Kidney glomerular epithelial cell (primary cell): Measurements from ENCODE around the gene TMEM223.
"Not testable (repeated sequence)": the region's sequence is repeated elsewhere in the genome, so short reads cannot be mapped to it uniquely, and the experiment has no call there.

Experiments used
- DNase-seq: peaks from one replicate; lab custom pipeline; 2025; lab: John Stamatoyannopoulos, UW

TMEM223 gene, protein sequence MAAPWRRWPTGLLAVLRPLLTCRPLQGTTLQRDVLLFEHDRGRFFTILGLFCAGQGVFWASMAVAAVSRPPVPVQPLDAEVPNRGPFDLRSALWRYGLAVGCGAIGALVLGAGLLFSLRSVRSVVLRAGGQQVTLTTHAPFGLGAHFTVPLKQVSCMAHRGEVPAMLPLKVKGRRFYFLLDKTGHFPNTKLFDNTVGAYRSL

GRCh38 chr11:62791501-62792201 is at the start of gene TMEM223:
Gene TMEM223, minus strand, starts transcription at chr11:62792006. Its CDS starts 12 bp downstream, at chr11:62791994.
- DNase-seq: peak; percentile 68

- DNase-seq: not testable (repeated sequence)
Measured at GRCh38 chr11:62840721-62841360, 49.0 kb upstream of the TMEM223 start.

- DNase-seq: peak; percentile 72
Measured at GRCh38 chr11:62839050-62839945, 47.5 kb upstream of the TMEM223 start, which contains the start of gene WDR74. Gene WDR74, minus strand, starts transcription at chr11:62839590. Its CDS starts 20 bp downstream, at chr11:62839570.

GRCh38 chr11:62835336-62835735 is 43.5 kb upstream of the TMEM223 start:
- no peak for DNase-seq

GRCh38 chr11:62832336-62833234 is 40.8 kb upstream of the TMEM223 start, which contains the start of gene TEX54:
Gene TEX54, minus strand, starts transcription at chr11:62832841.
- no peak for DNase-seq

DNA sequence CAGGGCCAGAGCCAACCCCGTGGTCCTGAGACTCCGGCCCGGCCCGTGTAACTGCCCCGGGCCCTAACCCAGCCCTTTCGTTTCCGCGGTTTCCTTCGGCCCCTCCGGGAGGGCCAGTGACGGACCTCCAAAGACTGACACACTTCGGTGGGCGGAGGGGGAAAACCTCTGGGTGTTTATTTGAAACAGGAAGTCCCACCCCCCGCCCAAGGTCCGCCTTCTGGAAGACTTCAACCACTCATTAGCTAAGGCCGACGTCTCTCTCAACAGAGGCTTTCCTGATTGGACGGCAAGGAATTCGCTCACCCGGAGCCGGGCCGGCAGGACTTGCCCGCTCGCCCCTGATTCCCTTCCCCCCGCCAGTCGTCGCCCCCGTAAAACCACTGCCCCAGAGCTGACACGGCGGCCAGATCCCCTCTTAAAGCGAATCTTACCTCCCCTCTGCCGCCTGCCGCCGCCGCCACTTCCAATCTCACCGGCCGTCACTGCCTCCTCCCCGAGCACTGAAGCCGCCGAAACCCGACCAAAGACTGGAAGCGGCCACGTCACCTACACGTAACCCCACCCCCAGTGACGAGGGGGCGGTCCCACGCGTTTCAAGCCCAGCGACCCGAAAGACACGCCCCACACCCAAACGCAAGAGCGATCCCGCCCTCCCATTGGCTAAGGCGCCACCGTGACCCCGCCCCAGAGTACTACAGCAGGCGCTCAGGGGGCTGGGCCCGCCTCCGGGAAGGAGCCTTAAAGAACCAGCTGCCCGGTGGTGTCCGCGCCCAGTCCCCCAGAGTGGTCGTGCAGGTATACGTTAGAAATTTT is 39.9 kb upstream of the TMEM223 start, which contains the start of gene STX5:
Gene STX5 (minus strand): TSS at position 532 of the 816 bp plus-strand sequence. CDS start 808 bp downstream, outside the sequence.
- peak; percentile 96 for DNase-seq

- DNase-seq: no peak
Measured at GRCh38 chr11:62830904-62831519, 39.2 kb upstream of the TMEM223 start.

DNA sequence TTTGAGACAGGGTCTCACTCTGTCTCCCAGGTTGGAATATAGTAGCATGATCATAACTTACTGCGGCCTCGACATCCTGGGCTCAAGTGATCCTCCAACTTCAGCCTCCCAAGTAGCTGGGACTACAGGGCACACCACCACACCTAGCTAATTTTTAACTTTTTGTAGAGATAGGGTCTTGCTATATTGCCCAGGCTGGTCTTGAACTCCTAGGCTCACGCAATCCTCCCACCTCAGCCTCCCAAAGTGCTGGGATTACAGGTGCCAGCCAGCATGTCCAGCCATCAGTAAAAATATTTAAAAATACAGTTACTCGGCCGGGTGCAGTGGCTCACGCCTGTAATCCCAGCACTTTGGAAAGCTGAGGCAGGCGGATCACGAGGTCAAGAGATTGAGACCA is 36.3 kb upstream of the TMEM223 start:
- not testable (repeated sequence) for DNase-seq

DNA sequence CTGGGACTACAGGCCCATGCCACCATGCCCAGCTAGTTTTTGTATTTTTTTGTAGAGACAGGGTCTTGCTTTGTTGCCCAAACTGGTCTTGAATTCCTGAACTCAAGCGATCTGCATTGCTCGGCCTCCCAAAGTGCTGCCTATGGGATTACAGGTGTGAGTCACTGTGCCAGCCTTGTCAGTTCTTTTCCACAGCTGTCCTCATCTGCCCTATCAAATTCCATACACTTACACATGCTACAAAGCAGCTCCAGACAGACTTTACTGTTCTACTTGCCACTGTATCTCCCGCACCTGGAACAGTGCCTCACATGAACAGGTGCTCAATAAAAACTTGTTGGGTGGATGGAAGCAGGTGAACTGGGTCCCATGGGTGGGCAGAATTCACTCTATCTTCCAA is 31.9 kb upstream of the TMEM223 start:
- no peak for DNase-seq

- no peak for DNase-seq
Measured at GRCh38 chr11:62817129-62817528, 25.3 kb upstream of the TMEM223 start.

DNA sequence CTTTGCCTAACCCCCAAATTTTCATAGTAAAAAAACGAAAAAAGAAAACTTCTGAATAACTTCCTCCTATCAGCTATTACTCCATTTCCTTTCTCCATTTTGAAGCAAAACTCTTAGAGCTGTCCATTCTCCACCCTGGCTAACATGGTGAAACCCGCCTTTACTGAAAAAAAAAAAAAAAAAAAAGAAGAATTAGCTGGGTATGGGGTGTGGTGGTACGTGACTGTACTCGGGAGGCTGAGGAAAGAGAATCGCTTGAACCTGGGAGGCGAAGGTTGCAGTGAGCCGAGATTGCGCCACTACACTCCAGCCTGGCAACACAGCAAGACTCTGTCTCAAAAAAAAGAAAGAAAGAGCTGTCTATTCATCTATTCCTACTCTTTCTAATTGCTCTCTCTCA is 24.8 kb upstream of the TMEM223 start:
- DNase-seq: no peak

GRCh38 chr11:62811659-62812058 is 19.9 kb upstream of the TMEM223 start:
- no peak for DNase-seq

DNA sequence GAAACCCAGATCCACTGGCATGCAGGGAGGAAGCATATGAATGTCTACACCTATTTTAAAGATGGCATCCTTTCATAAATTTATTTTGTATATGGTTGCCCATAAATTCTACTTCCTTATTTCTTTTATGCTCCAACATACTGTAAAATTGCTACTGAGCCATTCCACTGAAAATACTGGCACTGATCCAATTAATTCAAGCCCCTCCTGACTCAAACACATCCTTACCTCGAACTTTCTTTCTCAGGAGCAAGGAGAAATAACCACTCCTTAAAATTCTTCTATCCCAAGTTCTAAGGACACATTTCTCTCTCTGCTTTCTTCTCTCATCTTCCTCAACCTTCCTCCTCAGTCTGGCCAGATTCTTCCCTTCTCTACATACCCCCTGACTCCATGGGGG is 18.9 kb upstream of the TMEM223 start:
- DNase-seq: no peak

DNA sequence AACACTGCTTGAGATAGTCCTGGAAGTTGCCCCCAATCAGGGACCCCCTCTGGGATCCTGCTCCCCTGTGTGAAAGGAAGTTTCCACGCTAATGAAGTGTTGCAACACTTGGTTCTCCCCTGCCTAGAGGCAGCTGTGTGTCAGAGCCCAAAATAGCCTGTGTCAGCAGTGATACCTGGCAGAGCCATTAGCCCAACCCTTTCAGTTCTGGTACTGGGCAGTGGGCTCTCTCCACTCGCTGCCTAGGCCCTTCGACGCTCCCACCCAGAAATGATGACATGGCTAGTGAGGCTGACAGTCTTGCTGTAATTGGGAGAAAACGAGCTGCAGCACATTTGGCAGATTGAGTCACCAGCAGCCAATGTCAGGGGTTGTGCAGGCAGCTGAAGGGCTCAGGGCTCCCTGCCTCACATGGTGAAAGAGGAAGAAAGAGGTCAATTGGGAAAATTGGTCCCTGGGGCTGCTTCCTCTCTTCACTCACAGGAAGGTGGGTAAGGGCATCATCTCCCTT is 14.9 kb upstream of the TMEM223 start:
- DNase-seq: no peak

DNA sequence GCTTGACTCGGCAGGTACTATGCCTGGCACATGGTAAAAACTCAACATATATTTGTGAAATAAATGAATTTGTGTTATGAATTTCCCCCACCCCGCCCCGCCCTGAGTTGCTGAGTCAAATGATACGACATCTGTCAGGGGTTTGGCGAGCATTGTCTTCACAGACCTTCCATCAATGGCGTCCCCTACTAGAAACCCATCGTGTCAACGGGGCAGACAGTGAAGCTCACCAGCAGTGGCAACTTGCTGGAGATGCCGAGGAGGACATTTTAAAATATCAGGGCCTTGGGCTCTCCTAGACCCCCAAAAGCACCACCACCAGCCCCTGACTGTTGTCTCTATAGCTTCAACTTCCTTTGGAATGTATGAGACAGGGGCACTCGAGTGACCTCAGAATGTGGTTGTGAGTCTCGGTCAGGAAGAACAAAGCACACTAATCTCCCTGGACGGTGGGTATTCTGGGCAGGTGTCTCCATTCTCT is 14.2 kb upstream of the TMEM223 start:
- DNase-seq: no peak

GRCh38 chr11:62805076-62805892 is 13.5 kb upstream of the TMEM223 start, which contains the start of gene NXF1:
Gene NXF1, minus strand, starts transcription at chr11:62805440. Its CDS starts 84 bp downstream, at chr11:62805356.
- peak; percentile 88 for DNase-seq

DNA sequence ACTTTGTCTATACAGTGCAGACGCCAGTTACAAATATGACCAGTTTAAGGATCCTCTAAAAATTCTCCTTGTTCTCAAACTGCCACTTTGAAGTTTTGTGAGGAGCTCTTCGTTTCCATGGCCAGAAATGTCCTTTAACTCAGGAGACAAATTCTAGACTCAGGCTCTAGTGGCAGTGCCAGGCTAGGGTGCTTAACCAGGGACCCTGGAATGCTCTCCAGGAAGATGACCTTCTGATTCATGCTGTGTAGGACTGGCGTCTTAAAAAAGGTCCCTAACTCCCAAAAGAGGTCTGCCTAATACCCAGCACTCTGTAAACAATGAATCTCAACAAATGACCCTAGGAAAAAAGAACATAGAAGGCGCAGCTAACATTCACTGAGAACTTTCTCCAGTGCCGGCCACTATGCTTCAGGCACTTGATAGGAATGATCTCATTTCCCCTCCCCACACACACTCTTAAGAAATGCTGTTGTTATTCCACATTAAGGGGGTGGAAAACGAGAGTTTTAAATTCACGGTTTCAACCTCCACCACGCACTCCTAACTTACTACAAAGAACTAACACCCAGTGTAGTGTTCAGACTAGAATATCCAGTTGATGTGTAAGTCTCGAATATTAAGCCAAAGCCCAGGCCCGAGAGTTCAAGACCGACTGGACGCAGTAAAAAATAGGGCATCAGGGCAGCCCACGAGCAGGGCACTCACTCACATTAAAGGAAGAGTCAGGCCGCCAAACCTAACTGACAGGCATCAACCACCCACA is 12.7 kb upstream of the TMEM223 start:
- peak; percentile 8 for DNase-seq
